Activated T-helper 9 cell treated with anti-CD3 and anti-CD28 coated beads, Interleukin-2, amount 50 U/mL, for 16 hours (primary cell): Measurements from ENCODE around the gene WSB1.

Source experiments
- DNase-seq: peaks from one replicate; pipeline ENCODE4 v3.0.0-alpha.2; 2020; ENCODE audit warnings: low read depth

WSB1 gene

DNA sequence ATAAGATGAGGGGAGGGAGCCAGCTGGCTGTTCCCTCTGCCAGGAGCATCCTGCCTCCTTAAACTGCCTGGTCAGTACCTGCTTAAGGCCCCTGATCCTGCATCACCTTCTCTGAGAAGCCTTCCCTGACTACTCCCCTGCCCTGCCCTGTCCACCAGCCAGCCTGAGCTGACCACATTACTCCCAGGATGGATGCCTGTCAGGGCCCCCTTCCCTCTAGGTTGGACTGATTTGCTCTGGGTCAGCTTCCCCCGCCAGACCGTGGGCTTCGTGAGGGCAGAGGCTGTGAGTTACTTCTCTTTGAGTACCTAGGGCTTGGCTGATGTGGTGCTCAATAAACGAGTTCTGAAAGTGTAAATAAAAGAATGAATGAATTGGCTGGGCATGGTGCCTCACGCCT lies 63.3 kb downstream of the WSB1 start:
- DNase-seq, result no peak

DNA sequence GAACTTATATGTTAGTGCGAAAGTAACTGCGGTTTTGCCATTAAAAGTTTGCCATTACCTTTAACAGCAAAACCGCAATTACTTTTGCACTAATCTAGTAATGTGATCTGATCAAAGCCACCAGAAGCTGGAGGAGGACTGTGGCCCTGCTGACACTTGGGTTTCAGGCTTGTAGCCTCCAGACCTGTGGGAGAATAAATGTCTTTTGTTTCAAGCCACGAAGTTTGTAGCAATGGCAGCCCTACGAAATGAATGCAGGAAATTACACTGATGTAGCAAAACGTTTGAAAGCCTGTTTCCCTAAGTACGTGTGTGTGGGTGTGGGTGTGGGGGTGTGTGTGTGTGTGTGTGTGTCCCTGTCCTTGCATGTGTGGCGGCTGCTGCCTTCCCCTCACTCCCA lies 66.6 kb downstream of the WSB1 start:
- DNase-seq, result no peak

DNA sequence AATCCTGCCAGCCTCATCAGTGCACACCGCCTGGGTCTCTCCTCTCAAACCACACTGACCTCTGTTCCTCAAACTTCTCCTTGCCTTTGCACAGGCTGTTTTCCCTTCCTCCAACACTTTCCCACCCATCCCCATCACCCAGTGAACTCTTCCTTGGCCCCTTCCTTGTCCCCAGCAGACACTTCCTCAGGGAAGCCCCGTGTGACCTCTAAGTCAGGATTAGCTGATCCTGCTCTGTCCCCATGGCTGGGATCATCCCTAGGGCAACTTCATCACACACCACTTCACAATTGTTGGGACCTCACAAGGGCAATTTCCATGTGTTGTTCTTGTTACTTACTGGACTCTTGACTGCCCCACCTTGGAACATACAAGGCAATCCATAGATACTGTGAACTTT lies 67.8 kb downstream of the WSB1 start:
- DNase-seq, result no peak

DNA sequence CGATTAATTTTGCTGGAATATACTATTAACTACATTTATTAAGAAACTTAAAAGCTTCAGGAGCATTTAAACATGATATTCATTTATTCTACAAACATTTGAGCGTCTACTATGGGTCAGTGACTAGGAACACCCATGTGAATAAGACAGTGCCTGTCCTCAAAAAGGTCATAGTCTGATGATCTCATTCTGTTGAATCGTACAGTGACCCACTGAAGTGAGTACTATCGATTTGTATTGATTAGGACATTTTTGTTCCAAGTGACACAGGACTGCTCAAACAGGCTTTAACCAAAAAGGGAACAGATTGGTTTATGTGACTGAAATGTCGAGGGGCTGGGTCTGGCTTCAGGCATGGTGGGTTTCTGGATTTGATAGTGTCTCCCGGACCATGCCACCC lies 68.6 kb downstream of the WSB1 start:
- DNase-seq, result no peak

DNA sequence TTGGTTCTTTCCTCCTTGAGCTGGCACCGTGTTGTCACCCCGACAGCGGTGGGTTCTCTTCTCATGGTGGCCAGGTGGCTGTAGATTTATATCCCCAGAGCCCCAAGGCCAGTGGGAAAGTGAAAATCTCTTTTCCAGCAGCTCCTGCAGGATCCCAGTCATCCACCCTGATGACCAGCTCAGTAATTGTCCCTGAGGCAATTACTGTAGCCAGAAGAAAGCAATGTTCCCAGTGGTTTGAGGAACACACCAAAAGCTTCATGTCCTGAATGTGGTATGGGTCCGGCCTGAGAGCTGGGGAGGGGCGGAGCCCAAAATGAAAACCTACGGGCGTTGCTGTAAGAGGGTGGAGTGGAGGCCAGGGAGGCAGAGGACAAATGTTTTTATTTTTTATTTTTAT lies 69.0 kb downstream of the WSB1 start:
- no peak for DNase-seq

DNA sequence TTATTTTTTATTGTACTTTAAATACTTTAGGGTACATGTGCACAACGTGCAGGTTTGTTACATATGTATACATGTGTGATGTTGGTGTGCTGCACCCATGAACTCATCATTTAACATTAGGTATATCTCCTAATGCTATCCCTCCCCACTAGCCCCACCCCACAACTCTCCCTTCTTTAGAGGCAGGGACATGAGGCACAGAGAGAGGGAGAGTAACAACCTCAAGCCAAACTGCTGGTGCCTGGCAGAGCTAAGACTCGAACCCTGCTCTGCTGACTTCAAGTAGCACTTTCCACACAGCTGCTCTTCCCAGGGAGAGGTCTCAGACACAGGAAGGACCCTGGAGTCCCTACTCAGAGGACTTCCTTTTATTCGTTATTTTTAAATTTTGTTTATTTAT lies 69.4 kb downstream of the WSB1 start:
- DNase-seq, result no peak
